DMS153 treated with DMSO at 0.1 percent for 48 hours (cell line): ENCODE data around the gene NUMA1.

ENCODE experiments used
- DNase-seq: peaks from one replicate; lab custom pipeline; 2025; ENCODE audit not compliant: unreplicated experiment; lab: John Stamatoyannopoulos, UW

The NUMA1 gene, protein sequence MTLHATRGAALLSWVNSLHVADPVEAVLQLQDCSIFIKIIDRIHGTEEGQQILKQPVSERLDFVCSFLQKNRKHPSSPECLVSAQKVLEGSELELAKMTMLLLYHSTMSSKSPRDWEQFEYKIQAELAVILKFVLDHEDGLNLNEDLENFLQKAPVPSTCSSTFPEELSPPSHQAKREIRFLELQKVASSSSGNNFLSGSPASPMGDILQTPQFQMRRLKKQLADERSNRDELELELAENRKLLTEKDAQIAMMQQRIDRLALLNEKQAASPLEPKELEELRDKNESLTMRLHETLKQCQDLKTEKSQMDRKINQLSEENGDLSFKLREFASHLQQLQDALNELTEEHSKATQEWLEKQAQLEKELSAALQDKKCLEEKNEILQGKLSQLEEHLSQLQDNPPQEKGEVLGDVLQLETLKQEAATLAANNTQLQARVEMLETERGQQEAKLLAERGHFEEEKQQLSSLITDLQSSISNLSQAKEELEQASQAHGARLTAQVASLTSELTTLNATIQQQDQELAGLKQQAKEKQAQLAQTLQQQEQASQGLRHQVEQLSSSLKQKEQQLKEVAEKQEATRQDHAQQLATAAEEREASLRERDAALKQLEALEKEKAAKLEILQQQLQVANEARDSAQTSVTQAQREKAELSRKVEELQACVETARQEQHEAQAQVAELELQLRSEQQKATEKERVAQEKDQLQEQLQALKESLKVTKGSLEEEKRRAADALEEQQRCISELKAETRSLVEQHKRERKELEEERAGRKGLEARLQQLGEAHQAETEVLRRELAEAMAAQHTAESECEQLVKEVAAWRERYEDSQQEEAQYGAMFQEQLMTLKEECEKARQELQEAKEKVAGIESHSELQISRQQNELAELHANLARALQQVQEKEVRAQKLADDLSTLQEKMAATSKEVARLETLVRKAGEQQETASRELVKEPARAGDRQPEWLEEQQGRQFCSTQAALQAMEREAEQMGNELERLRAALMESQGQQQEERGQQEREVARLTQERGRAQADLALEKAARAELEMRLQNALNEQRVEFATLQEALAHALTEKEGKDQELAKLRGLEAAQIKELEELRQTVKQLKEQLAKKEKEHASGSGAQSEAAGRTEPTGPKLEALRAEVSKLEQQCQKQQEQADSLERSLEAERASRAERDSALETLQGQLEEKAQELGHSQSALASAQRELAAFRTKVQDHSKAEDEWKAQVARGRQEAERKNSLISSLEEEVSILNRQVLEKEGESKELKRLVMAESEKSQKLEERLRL (N-terminal part only)

GRCh38 chr11:72080326-72081183 is at the start of gene NUMA1, which contains the start of gene LRRC51:
Gene NUMA1, minus strand, starts transcription at chr11:72080542. Its CDS starts 44,599 bp downstream, at chr11:72035943.
Gene LRRC51, plus strand, starts transcription at chr11:72080850. Its CDS starts 8,234 bp downstream, at chr11:72089084.
- peak; percentile 99 for DNase-seq

DNA sequence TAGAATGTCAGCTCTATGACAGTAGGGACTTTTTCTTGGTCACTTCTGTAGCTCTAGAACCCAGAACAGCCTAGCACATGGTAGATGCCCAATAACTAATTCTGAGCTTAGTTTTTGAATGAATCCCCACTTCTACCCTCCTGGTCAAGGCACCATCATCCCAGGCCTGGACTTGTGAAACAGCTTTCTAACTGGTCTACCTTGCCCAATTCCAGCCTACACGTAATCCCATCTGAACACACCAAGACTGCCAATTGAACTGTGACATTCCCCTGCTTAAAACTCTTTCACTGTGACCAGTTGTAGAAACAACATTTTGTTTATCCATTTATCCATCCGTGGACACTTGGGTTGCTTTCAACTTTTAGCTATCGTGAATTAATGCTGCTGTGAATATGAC is 49.0 kb upstream of the NUMA1 start:
- DNase-seq, result no peak

DNA sequence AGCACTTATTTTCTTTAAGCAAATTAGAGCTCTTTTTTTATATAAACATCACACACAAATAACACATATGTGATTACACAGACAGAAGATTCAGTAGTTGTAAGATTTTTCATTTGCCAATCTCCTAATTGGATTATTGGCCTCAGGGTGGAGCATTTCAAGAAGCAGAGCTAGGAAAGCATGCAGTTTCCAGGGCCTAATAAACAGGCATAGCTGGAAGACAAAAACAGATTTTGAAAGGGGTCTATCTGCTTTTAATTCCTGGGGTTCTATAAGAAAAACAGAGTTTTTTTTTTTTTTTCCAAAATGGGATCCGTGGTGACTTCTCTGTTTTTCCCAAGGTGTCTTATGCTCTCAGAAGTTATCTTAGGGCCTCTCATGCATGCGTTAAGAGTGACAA is 47.6 kb upstream of the NUMA1 start:
- DNase-seq, result no peak

- no peak for DNase-seq
Measured at GRCh38 chr11:72125956-72126355, 45.6 kb upstream of the NUMA1 start.

GRCh38 chr11:72124046-72124445 is 43.7 kb upstream of the NUMA1 start:
- DNase-seq, result no peak

- no peak for DNase-seq
Measured at GRCh38 chr11:72123117-72123653, 42.8 kb upstream of the NUMA1 start.

DNA sequence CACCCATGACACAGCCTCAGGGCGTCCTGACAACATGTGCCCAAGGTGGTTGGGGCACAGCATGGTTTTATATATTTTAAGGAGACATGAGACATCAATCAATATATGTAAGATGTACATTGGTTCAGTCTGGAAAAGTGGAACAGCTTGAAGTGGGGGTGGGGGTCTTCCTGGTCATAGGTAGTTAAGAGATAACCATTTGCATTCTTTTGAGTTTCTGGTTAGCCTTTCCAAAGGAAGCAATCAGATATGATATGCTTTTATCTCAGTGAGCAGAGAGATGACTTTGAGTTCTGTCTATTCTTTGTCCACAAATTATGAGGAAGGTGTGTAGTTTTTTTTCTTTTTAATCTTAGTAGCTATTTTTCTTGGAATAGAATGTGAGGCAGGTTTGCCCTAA is 42.3 kb upstream of the NUMA1 start:
- no peak for DNase-seq

- DNase-seq, result no peak
Measured at GRCh38 chr11:72120930-72121329, 40.6 kb upstream of the NUMA1 start.

DNA sequence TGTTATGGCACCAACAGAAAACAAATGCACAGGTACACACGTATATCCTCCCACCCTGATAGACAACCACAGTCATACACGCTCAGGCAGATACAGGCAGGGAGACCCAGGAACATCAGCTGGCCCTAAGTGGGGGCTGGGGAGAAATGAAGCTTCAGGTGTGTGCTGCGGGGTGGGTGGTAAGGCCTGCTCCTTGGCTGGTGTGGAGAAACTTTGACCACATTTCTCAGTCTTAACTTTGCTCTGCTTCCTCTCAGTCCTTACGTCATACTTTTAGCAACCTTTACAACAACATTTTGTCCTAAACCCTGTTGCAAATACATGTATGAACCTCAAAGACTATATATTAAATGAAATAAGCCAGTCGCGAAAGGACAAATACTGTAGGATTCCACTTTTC is 38.9 kb upstream of the NUMA1 start:
- DNase-seq, result no peak

GRCh38 chr11:72116019-72116755 is 35.8 kb upstream of the NUMA1 start:
- no peak for DNase-seq

DNA sequence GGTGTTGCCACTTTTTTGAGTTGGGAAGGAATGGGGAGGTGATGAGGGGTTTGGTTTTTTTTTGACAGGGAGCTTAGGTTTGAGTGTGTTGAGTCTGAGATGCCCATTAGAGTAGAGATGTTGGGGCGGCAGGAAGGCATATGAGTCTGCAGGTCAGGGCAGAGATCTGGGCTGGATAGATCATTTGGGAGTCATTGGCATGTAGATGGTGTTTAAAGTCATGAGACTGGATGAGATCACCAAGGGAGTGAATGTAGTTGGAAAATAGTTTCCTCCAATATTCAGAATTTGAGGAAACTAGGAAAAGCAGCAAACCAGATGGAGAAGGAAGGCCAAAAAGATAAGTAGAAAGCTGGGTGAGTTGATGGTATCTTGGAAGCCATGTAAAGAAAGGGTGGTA is 34.2 kb upstream of the NUMA1 start:
- no peak for DNase-seq

DNA sequence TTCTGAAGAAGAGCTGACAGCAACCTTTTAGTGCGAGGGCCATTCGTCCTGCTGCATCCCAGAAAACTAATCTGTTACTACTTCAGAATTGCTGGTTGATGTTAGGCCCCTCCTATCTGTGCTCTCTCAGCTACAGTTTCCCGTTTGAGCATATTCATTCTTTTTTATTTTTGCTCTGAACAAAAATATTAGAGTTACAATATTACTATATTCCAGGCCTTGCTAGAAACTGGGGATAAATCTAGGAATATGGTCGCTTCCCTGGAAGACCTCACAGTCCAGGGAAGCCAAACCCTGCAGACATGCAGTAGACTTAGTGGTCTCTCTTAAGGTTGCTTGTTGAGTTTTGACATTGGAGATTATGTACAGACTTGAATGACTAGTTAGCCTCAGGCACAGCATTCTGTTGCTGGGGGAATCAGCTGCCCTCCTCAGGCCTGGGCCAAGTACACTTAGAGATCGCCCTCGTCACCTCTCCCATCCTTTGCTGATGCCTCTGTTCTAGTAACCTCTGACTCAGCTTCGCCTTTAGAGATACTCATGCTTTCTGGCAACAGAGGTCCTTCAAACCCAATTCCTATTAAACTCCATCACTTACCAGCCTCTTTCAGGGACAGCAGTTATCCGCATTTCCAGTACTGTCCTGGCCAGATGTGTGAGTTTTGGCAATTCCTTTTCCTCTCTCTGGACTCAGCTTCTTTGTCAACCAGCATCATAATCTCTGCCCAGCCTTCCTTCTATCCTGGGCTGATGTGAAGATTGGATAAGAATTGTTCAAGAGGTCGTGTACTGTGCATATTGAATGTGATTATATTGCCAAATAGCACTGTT is 32.9 kb upstream of the NUMA1 start:
- peak; percentile 47 for DNase-seq

DNA sequence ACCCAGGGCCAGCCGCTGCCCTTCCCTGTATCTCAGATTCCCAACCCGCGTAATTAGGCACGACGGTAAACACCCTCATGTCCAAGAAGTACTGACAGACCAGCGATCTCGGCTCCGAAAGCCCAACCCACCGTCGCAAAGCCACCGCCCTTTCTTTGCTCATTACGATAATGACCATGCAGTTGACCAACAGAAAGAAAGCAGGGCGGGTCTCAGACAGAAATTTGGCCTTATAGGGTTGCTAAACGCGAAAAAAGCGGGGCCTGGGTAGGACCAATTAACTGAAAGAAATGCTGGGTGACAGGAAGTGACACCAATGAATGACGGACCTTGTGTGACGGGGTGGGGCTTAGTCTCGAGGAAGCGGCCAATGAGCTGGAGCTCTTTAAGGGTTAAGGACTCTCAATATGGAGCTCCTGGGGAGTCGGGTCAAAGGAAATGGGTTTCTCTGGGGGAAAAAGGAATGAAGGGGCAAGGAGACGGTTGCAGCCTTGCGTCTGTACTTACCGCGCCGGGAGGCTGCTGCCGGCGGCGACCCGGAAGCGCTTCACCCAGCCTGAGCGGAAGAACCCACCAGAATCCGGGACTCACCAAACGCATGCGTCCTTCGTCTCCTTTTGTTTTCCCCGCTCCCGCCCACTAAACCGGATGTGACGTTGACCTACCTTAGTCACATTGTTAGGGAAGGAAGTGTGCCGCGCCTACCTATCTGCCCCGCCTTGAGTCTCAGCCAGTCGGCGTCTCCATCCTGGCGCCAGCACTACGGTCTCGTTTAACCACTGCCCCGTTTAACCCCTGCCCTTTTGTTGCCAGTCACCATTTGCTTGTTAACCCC is 32.0 kb upstream of the NUMA1 start, which contains the start of gene ANAPC15:
ANAPC15 (minus strand) TSS at position 553 of the 835 bp plus-strand sequence. CDS start 1,419 bp downstream, outside the sequence.
- DNase-seq, result peak; percentile 98

GRCh38 chr11:72111300-72112142 is 31.2 kb upstream of the NUMA1 start:
- DNase-seq, result no peak

DNA sequence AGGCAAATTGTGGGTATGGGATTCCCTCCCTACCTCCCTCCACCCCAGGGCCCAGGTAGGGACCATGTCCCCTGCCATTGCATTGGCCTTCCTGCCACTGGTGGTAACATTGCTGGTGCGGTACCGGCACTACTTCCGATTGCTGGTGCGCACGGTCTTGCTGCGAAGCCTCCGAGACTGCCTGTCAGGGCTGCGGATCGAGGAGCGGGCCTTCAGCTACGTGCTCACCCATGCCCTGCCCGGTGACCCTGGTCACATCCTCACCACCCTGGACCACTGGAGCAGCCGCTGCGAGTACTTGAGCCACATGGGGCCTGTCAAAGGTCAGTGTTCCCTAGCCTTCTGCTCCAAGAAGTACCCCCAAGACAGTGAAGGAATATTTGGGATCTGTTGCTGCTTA is 25.5 kb upstream of the NUMA1 start, which contains the start of gene TOMT:
TOMT (plus strand) TSS at position 37 of the 400 bp plus-strand sequence; CDS start at position 65, 28 bp downstream.
- no peak for DNase-seq

GRCh38 chr11:72103754-72104167 is 23.4 kb upstream of the NUMA1 start:
- no peak for DNase-seq
